Measurements from ENCODE around the gene OR51B4. TPM values are rescaled to one million over a fixed set of nuclear protein-coding genes. Genes with fewer than 3 reads are reported as not detected.

Gene OR51B4
- total RNA-seq, 1 experiment from 2014 or later = not detected

DNA sequence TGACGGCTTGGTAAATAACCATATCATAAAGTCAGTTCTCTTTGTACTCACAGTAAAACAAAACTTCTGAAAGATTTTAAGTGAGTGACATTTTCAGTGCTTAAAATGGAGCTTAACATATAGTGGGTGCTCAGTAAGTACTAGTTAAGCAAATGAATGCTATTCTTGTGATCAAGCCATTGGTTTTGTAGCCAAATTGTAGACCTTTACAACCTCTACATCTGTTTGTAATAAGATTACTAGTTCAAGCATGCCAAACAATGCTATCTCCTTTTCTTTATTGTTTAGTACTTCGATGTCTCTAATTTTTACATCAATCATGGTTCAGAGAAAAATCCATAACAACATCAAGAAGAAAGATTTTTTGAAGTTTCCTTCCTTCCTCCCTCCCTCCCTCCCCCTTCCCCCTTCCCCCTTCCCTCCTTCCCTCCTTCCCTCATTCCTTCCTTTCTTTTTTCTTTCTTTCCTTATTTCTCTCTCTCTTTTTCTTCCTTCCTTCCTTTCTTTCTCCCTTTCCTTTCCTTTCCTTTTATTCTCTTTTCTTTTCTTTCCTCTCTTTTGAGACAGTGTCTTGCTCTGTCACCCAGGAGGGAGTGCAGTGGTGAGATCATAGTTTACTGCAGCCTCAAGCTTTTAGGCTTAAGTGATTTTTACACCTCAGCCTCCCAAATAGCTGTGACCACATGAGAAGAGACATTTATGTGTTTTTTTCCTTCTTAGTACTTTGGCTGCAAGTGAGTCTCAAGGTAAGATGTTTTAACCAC, 5.7 kb upstream of the OR51B4 start:
- H3K9me3 Mint-ChIP-seq (ENCODE audit: low read depth, unreplicated experiment) = peaks cover 3% of the 10 kb centered on the region
- intact Hi-C loops (cut with micrococcal nuclease; ENCODE audit: unreplicated experiment) = no loop called here
- H3K36me3 Mint-ChIP-seq (ENCODE audit: insufficient read depth, unreplicated experiment) = no peaks in the 10 kb centered on the region
- CTCF ChIA-PET = interaction anchor here (0.6 kb wide), 1 partner anchor 284 kb away, joined by 5 read pairs; no protein-coding TSS in a partner anchor
- peaks cover 32% of the 10 kb centered on the region for H3K27me3 Mint-ChIP-seq (ENCODE audit: unreplicated experiment)
- no TSS peak for BruUV-seq (replicated peaks)
- TF ChIP-seq, protein P1, sequence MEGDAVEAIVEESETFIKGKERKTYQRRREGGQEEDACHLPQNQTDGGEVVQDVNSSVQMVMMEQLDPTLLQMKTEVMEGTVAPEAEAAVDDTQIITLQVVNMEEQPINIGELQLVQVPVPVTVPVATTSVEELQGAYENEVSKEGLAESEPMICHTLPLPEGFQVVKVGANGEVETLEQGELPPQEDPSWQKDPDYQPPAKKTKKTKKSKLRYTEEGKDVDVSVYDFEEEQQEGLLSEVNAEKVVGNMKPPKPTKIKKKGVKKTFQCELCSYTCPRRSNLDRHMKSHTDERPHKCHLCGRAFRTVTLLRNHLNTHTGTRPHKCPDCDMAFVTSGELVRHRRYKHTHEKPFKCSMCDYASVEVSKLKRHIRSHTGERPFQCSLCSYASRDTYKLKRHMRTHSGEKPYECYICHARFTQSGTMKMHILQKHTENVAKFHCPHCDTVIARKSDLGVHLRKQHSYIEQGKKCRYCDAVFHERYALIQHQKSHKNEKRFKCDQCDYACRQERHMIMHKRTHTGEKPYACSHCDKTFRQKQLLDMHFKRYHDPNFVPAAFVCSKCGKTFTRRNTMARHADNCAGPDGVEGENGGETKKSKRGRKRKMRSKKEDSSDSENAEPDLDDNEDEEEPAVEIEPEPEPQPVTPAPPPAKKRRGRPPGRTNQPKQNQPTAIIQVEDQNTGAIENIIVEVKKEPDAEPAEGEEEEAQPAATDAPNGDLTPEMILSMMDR (IDR thresholded peaks at IDR 0.05; ENCODE audit: unreplicated experiment) = no peak
- no peak overlapping the region for H3K4me3 Mint-ChIP-seq (ENCODE audit: low read depth, unreplicated experiment)
- H3K27ac Mint-ChIP-seq (ENCODE audit: unreplicated experiment) = no peak overlapping the region
- H3K4me1 Mint-ChIP-seq (ENCODE audit: low read depth, unreplicated experiment) = no peaks in the 10 kb centered on the region
- DNase-seq = no peak

DNA sequence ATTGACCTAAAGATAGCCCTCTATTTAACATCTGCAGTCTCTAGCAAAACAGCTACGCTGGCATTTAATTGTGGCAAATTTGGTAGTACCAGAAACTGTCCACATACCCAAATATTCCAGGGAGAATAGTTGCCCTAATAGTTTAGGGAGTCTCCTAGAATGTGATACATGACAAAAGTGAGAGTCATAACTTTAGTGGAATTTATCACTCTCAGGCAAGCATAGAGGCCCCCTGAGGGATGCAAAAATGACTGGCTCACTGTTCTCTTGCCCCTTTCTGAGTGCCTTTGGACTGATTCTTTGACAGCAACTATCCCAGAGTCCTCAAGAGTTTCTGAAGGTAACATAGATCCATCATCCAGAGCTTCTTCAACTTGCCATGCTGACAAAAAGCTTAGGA, 2.3 kb upstream of the OR51B4 start:
- Mint-ChIP-seq H3K27me3 (ENCODE audit: unreplicated experiment) (peaks cover 59% of the 10 kb centered on the region), H3K4me1 (ENCODE audit: low read depth, unreplicated experiment) (no peaks in the 10 kb centered on the region), H3K36me3 (ENCODE audit: insufficient read depth, unreplicated experiment) (no peaks in the 10 kb centered on the region), H3K9me3 (ENCODE audit: low read depth, unreplicated experiment) (peaks cover 4% of the 10 kb centered on the region), H3K4me3 (ENCODE audit: low read depth, unreplicated experiment) (no peak overlapping the region), H3K27ac (ENCODE audit: unreplicated experiment) (no peak overlapping the region)
- TF ChIP-seq, protein P1 (IDR thresholded peaks at IDR 0.05; ENCODE audit: unreplicated experiment) = no peak
- no peak for DNase-seq
- no TSS peak for BruUV-seq (replicated peaks)
- CTCF ChIA-PET = no interaction called here
- intact Hi-C loops (cut with micrococcal nuclease; ENCODE audit: unreplicated experiment) = no loop called here

DNA sequence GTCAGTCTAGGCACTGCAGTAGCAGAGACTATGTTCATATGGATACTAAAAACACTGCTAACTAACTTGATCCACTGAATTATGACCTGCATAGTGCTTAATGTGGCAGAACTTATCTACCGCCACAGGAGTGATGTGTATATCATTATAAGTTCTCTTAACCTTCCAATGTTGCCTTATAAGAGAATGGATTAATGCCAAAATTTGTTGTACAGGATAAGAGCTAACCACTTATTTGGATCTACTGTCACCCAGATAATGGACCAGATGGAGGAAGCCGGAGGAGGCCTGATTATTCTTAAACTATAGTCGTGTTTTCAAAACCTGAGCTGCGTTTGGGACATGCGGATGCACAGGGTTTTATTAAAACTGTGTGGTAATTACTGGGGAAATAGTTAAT, 1.9 kb upstream of the OR51B4 start:
- DNase-seq = no peak
- Mint-ChIP-seq H3K9me3 (ENCODE audit: low read depth, unreplicated experiment) (peaks cover 4% of the 10 kb centered on the region), H3K36me3 (ENCODE audit: insufficient read depth, unreplicated experiment) (no peaks in the 10 kb centered on the region), H3K4me3 (ENCODE audit: low read depth, unreplicated experiment) (no peak overlapping the region), H3K27me3 (ENCODE audit: unreplicated experiment) (peaks cover 56% of the 10 kb centered on the region), H3K27ac (ENCODE audit: unreplicated experiment) (no peak overlapping the region), H3K4me1 (ENCODE audit: low read depth, unreplicated experiment) (no peaks in the 10 kb centered on the region)
- CTCF ChIA-PET = no interaction called here
- intact Hi-C loops (cut with micrococcal nuclease; ENCODE audit: unreplicated experiment) = no loop called here
- no TSS peak for BruUV-seq (replicated peaks)
- TF ChIP-seq, protein P1 (IDR thresholded peaks at IDR 0.05; ENCODE audit: unreplicated experiment) = no peak

DNA sequence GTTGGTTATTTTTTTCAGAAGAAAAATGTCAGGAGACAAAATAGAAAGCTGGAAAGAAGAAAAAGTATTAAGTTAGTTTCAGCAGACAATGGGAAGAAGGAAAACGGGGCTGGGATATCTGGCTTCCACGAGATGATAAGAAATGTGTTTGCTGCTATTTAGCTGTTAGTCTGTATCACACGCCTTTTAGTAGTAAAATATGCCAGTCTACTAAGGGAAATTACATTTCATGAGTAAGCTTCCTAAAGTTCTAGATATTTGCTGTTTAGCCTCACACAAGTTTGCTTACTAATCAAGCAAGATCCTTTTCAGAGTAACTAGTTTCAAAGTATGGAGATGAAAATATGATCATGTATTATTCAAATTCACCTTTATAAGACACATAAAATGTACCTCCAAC, 1.5 kb downstream of the OR51B4 start:
- no peak overlapping the region for H3K27ac Mint-ChIP-seq (ENCODE audit: unreplicated experiment)
- no peaks in the 10 kb centered on the region for H3K4me1 Mint-ChIP-seq (ENCODE audit: low read depth, unreplicated experiment)
- CTCF ChIA-PET = no interaction called here
- H3K36me3 Mint-ChIP-seq (ENCODE audit: insufficient read depth, unreplicated experiment) = no peaks in the 10 kb centered on the region
- no TSS peak for BruUV-seq (replicated peaks)
- H3K9me3 Mint-ChIP-seq (ENCODE audit: low read depth, unreplicated experiment) = peaks cover 4% of the 10 kb centered on the region
- peaks cover 57% of the 10 kb centered on the region for H3K27me3 Mint-ChIP-seq (ENCODE audit: unreplicated experiment)
- H3K4me3 Mint-ChIP-seq (ENCODE audit: low read depth, unreplicated experiment) = no peak overlapping the region
- intact Hi-C loops (cut with micrococcal nuclease; ENCODE audit: unreplicated experiment) = no loop called here
- TF ChIP-seq, protein P1 (IDR thresholded peaks at IDR 0.05; ENCODE audit: unreplicated experiment) = no peak
- no peak for DNase-seq

Data from Calu3 (cell line).